ENCODE measurements around the gene PCBP4.

GRCh38 chr3:52004163-52004787 lies 37.0 kb upstream of the PCBP4 start:
- TF ChIP-seq CTCF (IDR thresholded peaks at IDR 0.05) (peak in 3 of 4 experiments; percentile 12 to 35 (median 17)), POLR2A (IDR thresholded peaks at IDR 0.05) (no peak)
